C4-2B (cell line): ENCODE measurements around the gene POLN.

Source experiments
- CTCF ChIP-seq: fragments of 450-650 bp; conservative IDR thresholded peaks from 2 replicates; pipeline ENCODE4 v1.5.1; 2017; ENCODE audit warnings: mild to moderate bottlenecking
- ZFX ChIP-seq: fragments of 450-650 bp; IDR thresholded peaks from 2 replicates; pipeline ENCODE4 v1.6.1; 2017

GRCh38 chr4:2036327-2036726, 205.6 kb downstream of the POLN start:
- TF ChIP-seq CTCF (no peak), ZFX (no peak)
